ENCODE measurements around the gene APOE. TPM values are rescaled to one million over a fixed set of nuclear protein-coding genes. Genes with fewer than 3 reads are reported as not detected.
A peak's percentile ranks its signal among the peaks of the same experiment; 100 is the strongest.

Gene APOE
- total RNA-seq, 1 donor from 2014 or later, result 13.1 TPM

DNA sequence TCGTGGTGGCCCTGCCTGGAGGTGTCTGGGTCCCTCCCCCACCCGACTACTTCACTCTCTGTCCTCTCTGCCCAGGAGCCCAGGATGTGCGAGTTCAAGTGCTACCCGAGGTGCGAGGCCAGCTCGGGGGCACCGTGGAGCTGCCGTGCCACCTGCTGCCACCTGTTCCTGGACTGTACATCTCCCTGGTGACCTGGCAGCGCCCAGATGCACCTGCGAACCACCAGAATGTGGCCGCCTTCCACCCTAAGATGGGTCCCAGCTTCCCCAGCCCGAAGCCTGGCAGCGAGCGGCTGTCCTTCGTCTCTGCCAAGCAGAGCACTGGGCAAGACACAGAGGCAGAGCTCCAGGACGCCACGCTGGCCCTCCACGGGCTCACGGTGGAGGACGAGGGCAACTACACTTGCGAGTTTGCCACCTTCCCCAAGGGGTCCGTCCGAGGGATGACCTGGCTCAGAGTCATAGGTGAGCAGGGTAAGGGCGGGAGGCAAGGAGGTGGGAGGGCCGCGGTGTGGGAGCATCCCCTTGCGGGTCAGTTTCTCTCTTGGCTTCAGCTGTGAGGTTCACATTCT, 40.3 kb upstream of the APOE start:
- no peaks in the 10 kb centered on the region for H3K4me1 Mint-ChIP-seq
- H3K4me3 Mint-ChIP-seq, result no peak overlapping the region
- TF ChIP-seq, protein P1, sequence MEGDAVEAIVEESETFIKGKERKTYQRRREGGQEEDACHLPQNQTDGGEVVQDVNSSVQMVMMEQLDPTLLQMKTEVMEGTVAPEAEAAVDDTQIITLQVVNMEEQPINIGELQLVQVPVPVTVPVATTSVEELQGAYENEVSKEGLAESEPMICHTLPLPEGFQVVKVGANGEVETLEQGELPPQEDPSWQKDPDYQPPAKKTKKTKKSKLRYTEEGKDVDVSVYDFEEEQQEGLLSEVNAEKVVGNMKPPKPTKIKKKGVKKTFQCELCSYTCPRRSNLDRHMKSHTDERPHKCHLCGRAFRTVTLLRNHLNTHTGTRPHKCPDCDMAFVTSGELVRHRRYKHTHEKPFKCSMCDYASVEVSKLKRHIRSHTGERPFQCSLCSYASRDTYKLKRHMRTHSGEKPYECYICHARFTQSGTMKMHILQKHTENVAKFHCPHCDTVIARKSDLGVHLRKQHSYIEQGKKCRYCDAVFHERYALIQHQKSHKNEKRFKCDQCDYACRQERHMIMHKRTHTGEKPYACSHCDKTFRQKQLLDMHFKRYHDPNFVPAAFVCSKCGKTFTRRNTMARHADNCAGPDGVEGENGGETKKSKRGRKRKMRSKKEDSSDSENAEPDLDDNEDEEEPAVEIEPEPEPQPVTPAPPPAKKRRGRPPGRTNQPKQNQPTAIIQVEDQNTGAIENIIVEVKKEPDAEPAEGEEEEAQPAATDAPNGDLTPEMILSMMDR (conservative IDR thresholded peaks at IDR 0.05), result no peak
- peaks cover 3% of the 10 kb centered on the region for H3K9me3 Mint-ChIP-seq
- no peak for DNase-seq (ENCODE audit: low read depth, low spot score)
- H3K27me3 Mint-ChIP-seq (ENCODE audit: low read depth), result no peaks in the 10 kb centered on the region
- no peak overlapping the region for H3K27ac Mint-ChIP-seq (ENCODE audit: unreplicated experiment)
- H3K36me3 Mint-ChIP-seq (ENCODE audit: low read depth), result peaks cover 21% of the 10 kb centered on the region

DNA sequence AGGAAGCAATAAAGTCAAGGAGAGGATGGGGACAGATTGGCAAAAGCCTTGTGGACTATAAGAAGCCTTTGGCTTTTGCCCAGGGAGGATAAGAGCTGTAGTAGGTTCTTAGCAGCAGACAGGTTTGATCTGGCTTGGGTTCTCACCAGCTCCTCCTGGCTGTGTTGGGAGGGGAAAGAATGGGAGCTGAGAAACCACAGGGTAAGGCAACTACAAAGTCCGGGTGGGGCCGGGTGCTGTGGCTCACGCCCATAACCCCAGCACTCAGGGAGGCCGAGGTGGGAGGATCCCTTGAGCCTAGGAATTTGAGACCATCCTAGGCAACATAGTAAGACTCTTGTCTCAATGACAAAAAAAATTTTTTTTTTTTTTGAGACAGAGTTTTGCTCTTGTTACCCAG, 38.9 kb upstream of the APOE start:
- no peak for DNase-seq (ENCODE audit: low read depth, low spot score)
- peaks cover 11% of the 10 kb centered on the region for H3K36me3 Mint-ChIP-seq (ENCODE audit: low read depth)
- TF ChIP-seq, protein P1 (conservative IDR thresholded peaks at IDR 0.05), result no peak
- peaks cover under 1% of the 10 kb centered on the region for H3K9me3 Mint-ChIP-seq
- H3K27me3 Mint-ChIP-seq (ENCODE audit: low read depth), result no peaks in the 10 kb centered on the region
- no peaks in the 10 kb centered on the region for H3K4me1 Mint-ChIP-seq
- H3K4me3 Mint-ChIP-seq, result no peak overlapping the region
- H3K27ac Mint-ChIP-seq (ENCODE audit: unreplicated experiment), result no peak overlapping the region

DNA sequence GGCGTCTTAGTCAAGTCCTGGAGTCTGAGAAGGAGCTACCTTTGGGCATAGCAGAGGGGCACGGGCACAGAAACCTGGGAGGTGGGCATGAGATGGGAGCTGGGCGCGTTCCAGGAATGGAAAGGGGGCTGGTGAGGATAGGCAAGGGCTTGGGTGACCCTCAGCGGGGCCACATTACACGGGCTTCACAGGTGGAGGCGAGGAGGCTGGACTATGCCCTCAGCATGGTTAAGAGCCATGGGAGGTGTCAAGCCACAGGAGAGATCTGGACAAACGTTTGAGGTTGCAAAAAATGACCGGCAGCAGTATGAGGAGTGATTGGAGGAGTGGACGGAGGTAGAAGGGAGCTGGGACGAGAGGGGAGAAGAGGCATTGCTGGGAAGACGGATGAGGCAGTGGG, 38.0 kb upstream of the APOE start:
- Mint-ChIP-seq H3K36me3 (ENCODE audit: low read depth) (peaks cover 13% of the 10 kb centered on the region), H3K9me3 (no peaks in the 10 kb centered on the region), H3K27ac (ENCODE audit: unreplicated experiment) (peak overlapping the region; percentile 24), H3K4me1 (no peaks in the 10 kb centered on the region), H3K27me3 (ENCODE audit: low read depth) (no peaks in the 10 kb centered on the region), H3K4me3 (no peak overlapping the region)
- TF ChIP-seq, protein P1 (conservative IDR thresholded peaks at IDR 0.05), result no peak
- no peak for DNase-seq (ENCODE audit: low read depth, low spot score)

DNA sequence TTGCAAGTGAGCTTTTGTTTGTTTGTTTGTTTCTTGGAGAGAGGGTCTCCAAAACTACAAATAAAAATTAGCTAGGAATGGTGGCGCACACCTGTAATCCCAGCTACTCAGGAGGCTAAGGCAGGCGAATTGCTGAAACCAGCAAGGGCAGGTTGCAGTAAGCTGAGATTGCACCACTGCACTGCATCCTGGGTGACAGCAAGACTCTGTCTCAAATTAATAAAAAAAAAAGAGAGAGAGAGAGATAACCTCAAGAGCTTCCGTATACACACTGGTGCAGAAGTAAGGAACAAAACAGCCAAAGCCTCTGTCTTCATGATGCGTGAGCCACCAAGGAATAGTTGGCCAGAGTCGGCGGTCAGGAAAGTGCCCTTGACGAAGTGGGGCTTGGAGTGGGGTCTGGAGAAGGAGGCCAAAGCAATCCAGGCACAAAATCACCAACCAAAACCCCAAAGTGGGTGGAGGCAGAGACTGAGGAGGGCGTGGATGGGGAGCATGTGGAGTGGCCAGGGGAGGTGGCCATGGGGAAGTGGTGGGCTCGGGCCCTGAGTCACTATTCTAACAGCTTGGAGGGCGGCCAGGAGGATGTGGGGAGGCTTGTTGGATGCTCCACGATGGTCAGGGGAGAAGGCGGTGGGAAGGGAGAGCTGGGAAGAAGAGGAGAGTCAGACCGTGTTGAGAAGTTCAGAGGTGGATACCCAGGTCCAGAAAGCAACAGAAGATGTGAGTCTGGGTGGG, 35.7 kb upstream of the APOE start:
- Mint-ChIP-seq H3K27ac (ENCODE audit: unreplicated experiment) (peak overlapping the region; percentile 91), H3K9me3 (no peaks in the 10 kb centered on the region), H3K36me3 (ENCODE audit: low read depth) (peaks cover 17% of the 10 kb centered on the region), H3K27me3 (ENCODE audit: low read depth) (no peaks in the 10 kb centered on the region), H3K4me1 (no peaks in the 10 kb centered on the region), H3K4me3 (no peak overlapping the region)
- TF ChIP-seq, protein P1 (conservative IDR thresholded peaks at IDR 0.05), result no peak
- DNase-seq (ENCODE audit: low read depth, low spot score), result no peak

DNA sequence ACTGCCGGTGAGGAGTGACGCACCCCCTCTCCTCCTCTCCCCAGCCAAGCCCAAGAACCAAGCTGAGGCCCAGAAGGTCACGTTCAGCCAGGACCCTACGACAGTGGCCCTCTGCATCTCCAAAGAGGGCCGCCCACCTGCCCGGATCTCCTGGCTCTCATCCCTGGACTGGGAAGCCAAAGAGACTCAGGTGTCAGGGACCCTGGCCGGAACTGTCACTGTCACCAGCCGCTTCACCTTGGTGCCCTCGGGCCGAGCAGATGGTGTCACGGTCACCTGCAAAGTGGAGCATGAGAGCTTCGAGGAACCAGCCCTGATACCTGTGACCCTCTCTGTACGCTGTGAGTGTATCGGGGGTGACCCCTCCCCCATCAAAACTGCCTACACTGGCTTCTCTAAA, 33.8 kb upstream of the APOE start:
- DNase-seq (ENCODE audit: low read depth, low spot score), result no peak
- TF ChIP-seq, protein P1 (conservative IDR thresholded peaks at IDR 0.05), result no peak
- Mint-ChIP-seq H3K27me3 (ENCODE audit: low read depth) (no peaks in the 10 kb centered on the region), H3K9me3 (no peaks in the 10 kb centered on the region), H3K27ac (ENCODE audit: unreplicated experiment) (no peak overlapping the region), H3K4me3 (no peak overlapping the region), H3K36me3 (ENCODE audit: low read depth) (peaks cover 22% of the 10 kb centered on the region), H3K4me1 (no peaks in the 10 kb centered on the region)
